Right atrium auricular region (tissue), 2 donors: ENCODE data around the gene PRLR. TPM values are rescaled to one million over a fixed set of nuclear protein-coding genes. Genes with fewer than 3 reads are reported as not detected.

Source experiments
- DNase-seq: peaks from one replicate; pipeline ENCODE4 v3.0.0-alpha.2; 2019; ENCODE audit warnings: low spot score
- H3K27ac ChIP-seq, 2 donors: fragments of 200-600 bp; sonication (generic); 1 replicate in 1 of 2; 2 replicates in 1 of 2; pipeline ENCODE4 v1.5.1; 2016 to 2019
- H3K27me3 ChIP-seq, 2 donors: fragments of 200-600 bp; sonication (generic); one replicate each; pipeline versions ENCODE4 v1.5.1 to v1.6.0; 2017 to 2019
- H3K36me3 ChIP-seq: fragments of 200-600 bp; sonication (generic); one replicate; pipeline ENCODE4 v1.5.1; 2016
- H3K4me1 ChIP-seq, 2 donors: fragments of 200-600 bp; sonication (generic); one replicate each; pipeline versions ENCODE4 v1.5.1 to v1.6.0; 2017 to 2019
- H3K4me3 ChIP-seq, 2 donors: fragments of 200-600 bp; sonication (generic); 1 replicate in 1 of 2; 2 replicates in 1 of 2; pipeline ENCODE4 v1.5.1; 2017 to 2019; ENCODE audit warnings: mild to moderate bottlenecking in 1 of 2, moderate library complexity in 1 of 2
- H3K9me3 ChIP-seq, 2 donors: fragments of 200-600 bp; sonication (generic); one replicate each; pipeline ENCODE4 v1.5.1; 2019
- CTCF ChIP-seq, 2 donors: fragments of 200-600 bp; sonication (generic); IDR thresholded peaks; one replicate each; pipeline ENCODE4 v1.5.1; 2019; ENCODE audit warnings: antibody characterized with exemption in 2 of 2
- total RNA-seq, 2 donors: library from RNA; depleted of rRNA; stranded (reverse); fragments of >200 nt; gene quantifications; one replicate each; pipeline ENCODE4 v1.1.0, GENCODE V29; 2016

PRLR gene
- total RNA-seq, 2 donors from 2014 or later, result 0.15 to 0.31 TPM

- no peaks in the 10 kb centered on the region for H3K36me3 ChIP-seq
- no peak for TF ChIP-seq CTCF (IDR thresholded peaks at IDR 0.05)
- DNase-seq, result no peak
- peak overlapping the region in 1 of 2 donors; percentile 18 for H3K27ac ChIP-seq
- no peak overlapping the region for H3K4me3 ChIP-seq
- H3K4me1 ChIP-seq, result no peaks in the 10 kb centered on the region
- no peaks in the 10 kb centered on the region for H3K9me3 ChIP-seq
- no peaks in the 10 kb centered on the region for H3K27me3 ChIP-seq
Measured at GRCh38 chr5:35023391-35024178, 206.7 kb downstream of the PRLR start.

- H3K36me3 ChIP-seq, result no peaks in the 10 kb centered on the region
- no peaks in the 10 kb centered on the region for H3K27me3 ChIP-seq
- H3K27ac ChIP-seq, result no peak overlapping the region
- DNase-seq, result no peak
- no peak overlapping the region for H3K4me3 ChIP-seq
- no peaks in the 10 kb centered on the region for H3K4me1 ChIP-seq
- no peaks in the 10 kb centered on the region for H3K9me3 ChIP-seq
- no peak for TF ChIP-seq CTCF (IDR thresholded peaks at IDR 0.05)
Measured at GRCh38 chr5:35016174-35017051, 213.9 kb downstream of the PRLR start.

GRCh38 chr5:35015063-35015462 lies 215.2 kb downstream of the PRLR start:
- no peak for TF ChIP-seq CTCF (IDR thresholded peaks at IDR 0.05)
- Histone ChIP-seq H3K9me3 (no peaks in the 10 kb centered on the region), H3K4me1 (no peaks in the 10 kb centered on the region), H3K27ac (no peak overlapping the region), H3K36me3 (no peaks in the 10 kb centered on the region), H3K4me3 (no peak overlapping the region), H3K27me3 (no peaks in the 10 kb centered on the region)
- no peak for DNase-seq

- peak overlapping the region; percentile 39 to 76 for H3K27ac ChIP-seq
- TF ChIP-seq CTCF (IDR thresholded peaks at IDR 0.05), result no peak
- no peaks in the 10 kb centered on the region for H3K36me3 ChIP-seq
- no peaks in the 10 kb centered on the region for H3K27me3 ChIP-seq
- H3K4me1 ChIP-seq, result no peaks in the 10 kb centered on the region
- no peaks in the 10 kb centered on the region for H3K9me3 ChIP-seq
- H3K4me3 ChIP-seq, result no peak overlapping the region
- DNase-seq, result peak; percentile 63
Measured at GRCh38 chr5:35012796-35013195, 217.5 kb downstream of the PRLR start.

GRCh38 chr5:35012365-35012764 lies 217.9 kb downstream of the PRLR start:
- H3K4me3 ChIP-seq, result no peak overlapping the region
- H3K27me3 ChIP-seq, result no peaks in the 10 kb centered on the region
- peak overlapping the region; percentile 39 to 76 for H3K27ac ChIP-seq
- no peak for TF ChIP-seq CTCF (IDR thresholded peaks at IDR 0.05)
- H3K36me3 ChIP-seq, result no peaks in the 10 kb centered on the region
- H3K9me3 ChIP-seq, result no peaks in the 10 kb centered on the region
- H3K4me1 ChIP-seq, result no peaks in the 10 kb centered on the region
- no peak for DNase-seq
